HG02852 (cell line): ENCODE results near the gene AK1.
"Not testable (repeated sequence)": the region's sequence is repeated elsewhere in the genome, so short reads cannot be mapped to it uniquely, and the experiment has no call there.

Experiments
- ATAC-seq: cut with Tn5 transposase; IDR thresholded peaks from one replicate; pipeline ENCODE4 v1.9.1; 2021; ENCODE audit warnings: mild to moderate bottlenecking, moderate library complexity; ENCODE audit not compliant: unreplicated experiment

The AK1 gene

DNA sequence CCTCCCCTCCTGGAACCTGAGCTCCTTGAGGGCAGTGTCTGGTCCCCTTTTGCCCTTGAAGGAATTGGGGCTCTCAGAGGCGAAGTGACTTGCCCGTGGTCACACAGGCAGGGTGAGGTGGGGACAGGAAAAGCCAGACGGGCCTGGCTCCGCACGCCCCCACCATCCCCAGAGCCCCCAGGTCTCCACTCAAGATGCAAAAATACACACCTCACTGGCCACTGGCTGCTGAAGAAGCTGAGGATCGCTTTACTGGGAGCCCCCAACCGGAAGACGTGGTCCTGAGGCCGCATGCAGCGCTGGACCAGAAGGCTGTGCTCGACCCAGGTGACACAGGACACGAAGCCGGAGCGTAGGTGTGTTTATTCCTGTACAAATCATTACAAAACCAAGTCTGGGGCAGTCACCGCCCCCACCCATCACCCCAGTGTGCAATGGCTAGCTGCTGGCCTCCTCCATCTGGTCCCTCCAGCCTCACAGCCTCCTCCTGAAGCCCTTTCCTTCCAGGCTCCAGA lies 7.6 kb upstream of the AK1 start:
- ATAC-seq: no peak

DNA sequence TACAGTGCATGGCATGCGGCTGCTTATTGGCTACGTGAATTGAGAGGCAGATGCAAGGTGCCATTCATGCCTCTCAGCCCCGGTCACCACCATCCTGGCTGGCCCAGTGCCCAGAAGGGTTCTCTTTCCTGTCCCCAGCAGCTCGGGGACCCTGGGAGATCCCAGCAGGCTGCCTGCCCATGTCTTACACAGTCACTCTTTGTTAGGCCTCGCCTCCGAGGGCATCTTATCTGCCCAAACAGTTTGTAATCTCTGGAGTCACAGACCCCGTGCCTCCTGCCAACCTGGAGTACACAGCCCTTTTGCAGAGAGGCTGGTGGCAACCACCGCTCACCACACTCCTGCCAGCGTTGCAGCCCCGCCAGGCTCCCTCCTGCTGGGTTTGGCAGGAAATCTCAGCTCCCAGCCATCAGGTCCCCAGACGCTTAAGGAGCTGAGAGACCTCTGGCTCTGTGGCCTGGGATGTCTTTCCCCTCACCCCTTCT lies 7.0 kb upstream of the AK1 start:
- ATAC-seq: no peak

DNA sequence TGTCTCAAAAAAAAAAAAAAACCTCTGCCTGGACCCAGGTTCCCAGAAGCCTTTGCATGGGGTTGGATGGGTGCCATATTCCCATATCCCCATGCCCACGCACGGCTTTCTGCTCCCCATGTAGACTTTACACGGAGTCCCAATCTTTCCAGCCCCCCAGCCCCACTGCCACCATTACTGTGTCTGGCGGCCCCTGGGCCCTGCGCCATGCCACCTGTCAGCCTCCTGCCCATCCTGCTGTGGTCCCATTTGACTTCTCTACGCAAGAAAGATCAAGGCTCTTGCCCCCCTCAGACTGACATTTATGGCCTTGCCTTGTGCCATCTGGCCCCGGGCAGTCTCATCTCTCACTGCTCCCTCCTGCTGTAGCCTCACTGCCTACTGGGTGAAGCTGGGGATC lies 6.5 kb upstream of the AK1 start:
- no peak for ATAC-seq

DNA sequence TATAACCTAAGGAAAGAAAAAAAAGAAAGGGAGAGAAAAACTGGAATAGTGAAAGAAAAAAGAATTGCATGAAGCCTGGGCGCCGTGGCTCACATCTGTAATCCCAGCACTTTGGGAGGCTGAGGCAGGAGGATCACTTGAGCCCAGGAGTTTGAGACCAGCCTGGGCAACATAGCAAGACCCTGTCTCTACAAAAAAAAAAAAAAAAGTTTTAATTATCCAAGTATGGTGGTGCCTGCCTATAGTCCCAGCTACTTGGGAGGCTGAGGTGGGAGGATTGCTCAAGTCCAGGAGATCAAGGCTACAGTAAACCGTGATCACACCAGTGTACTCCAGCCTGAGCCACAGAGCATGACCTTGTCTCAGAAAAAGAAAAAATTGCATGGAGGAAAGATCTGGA lies 4.2 kb upstream of the AK1 start:
- ATAC-seq: not testable (repeated sequence)

DNA sequence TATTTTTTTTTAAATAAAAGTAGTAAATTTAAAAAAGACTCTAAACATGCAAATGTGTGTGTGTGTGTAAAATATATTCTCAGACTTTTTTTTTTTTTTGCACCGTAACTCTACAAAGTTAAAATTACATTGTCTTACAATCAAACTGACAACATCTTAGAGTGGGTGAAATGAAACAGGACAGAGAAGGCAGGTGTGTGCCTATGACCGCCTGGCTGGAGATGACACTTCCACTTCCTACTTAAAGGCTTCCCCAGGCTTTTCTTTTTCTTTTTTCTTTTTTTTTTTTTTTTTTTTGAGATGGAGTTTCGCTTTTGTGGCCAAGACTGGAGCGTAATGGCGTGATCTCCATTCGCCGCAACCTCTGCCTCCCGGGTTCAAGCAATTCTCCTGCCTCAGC lies 2.7 kb upstream of the AK1 start:
- no peak for ATAC-seq

DNA sequence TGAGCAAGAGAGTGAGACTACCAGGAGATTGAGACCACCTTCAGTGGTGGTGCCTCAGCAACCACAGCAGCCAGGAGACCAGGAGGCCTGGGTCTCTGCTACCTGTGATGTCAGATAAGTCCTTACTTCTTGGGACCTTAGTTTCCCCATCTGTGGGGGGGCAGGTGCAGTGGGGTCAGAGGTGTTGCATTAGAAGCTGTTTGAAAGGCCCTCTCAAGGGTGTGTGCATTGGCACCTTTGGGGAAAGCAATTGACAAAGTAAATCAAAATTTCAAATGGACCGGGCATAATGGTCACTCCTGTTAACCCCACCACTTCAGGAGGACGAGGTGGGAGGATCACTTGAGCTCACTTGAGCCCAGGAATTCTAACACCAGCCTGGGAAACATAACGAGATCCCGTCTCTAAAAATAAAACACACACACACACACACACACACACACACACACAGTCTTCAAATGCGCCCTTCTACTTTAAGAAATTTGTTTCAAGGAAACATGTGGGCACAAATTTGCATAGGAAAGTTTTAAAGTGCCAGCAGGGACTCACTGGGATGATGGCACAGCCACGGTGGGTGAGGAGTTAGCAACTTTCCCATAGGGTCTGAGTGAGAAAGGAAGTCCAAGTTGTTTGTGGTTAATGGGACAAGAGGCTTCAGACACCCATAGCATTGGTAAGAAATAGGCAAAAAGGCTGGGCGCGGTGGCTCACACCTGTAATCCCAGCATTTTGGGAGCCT lies 1.3 kb upstream of the AK1 start:
- no peak for ATAC-seq

DNA sequence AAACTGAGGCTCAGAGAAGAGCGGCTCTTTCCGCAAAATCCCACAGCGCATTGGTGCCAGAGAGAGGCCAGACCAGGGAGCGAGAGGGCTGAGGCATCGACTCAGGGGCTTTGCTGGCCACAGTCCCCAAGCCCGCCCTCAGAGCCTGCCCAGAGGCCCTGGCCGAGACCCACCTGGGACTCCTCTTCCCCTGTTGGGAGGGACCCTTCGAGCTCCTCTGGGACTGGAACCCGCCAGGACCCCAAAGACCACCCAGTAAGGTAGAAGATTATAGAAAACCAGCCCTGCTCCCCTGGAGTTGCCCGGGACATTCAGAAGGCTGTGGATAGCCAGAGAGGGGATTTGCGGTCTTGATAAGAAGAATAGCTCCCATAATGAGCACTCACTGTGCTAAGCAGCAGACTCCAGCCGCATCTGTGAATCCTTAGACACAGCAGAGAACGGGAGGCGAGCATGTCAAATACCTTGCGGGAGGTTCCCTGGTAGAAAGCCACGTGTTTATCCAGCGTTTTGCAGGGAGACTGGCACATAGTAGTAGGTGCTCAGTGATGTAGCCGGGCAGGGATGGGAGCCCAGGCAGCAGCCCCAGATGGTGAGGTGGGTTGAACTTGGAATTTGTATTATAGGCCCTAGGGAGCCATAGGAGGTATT lies 651 bp upstream of the AK1 start:
- ATAC-seq: no peak

DNA sequence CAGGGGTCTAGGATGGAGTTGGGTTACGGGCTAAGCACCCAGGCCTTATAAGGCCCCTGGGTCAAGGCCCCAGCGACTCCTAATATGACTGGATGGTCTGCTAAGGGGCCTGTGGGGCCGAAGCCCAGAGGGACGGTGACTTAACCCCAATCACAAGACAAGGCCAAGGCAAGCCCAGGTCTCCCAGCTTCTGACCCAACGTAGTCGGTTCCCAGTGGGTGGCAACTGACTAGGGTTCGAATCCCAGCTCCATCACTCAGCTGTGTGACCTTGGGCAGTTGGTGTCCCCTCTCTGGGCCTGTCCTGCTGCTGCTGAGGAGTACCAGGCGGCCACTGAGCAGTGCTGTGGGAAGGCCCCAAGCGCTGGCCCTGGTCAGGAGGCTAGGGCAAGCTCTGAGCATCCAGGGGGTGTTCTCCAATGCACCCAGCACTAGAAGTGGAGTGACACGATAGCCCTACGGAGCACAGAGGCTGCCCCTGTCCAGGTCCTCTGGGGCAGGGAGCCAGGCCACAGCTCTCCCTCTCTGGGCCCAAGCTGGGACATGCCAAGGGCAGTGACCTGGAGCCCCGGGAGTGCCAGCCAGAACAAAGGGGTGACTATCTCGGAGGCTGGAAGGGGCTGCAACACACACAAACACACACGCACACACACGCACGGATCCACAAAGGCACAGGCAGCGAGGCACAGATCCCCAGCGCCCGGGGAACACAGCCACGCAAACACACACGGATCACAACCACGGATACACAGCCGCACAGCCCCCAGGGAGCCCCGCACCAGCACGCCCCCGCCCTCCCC lies 512 bp downstream of the AK1 start:
- ATAC-seq: no peak

DNA sequence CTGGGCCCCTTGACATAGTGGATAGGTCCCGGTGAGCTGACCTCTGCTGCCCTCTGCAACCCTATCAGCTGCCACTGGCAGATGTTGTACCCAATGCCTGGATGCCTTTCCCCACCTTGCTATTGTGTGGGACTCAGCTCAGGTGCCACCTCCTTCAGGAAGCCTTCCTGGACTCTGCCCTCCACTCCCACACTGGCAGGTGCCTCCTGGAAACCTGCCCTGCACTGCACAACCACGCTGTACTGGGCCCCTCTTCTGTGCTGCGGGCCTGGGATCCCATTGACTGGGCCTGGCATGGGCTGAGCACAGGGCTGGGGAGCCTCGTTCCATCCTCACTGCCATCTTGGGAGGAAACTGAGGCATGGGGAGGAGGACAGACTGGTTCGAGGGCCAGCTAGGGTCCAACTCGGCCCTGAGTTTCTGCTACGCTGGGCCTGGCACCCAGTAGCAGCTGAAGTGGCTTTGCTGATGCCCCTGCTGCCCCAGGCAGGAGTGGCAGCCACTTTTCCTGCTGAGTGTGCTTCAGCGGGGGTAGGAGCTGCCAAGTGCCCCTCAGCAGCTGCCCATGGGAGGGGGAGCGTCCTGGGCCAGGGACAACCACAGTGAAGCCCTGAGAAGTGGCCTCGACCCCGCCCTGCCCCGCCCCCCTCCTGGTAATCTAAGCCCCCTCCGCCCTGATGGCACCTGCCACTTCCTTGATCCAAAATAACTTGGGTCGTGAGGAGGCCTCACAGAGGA lies 1.3 kb downstream of the AK1 start:
- no peak for ATAC-seq

DNA sequence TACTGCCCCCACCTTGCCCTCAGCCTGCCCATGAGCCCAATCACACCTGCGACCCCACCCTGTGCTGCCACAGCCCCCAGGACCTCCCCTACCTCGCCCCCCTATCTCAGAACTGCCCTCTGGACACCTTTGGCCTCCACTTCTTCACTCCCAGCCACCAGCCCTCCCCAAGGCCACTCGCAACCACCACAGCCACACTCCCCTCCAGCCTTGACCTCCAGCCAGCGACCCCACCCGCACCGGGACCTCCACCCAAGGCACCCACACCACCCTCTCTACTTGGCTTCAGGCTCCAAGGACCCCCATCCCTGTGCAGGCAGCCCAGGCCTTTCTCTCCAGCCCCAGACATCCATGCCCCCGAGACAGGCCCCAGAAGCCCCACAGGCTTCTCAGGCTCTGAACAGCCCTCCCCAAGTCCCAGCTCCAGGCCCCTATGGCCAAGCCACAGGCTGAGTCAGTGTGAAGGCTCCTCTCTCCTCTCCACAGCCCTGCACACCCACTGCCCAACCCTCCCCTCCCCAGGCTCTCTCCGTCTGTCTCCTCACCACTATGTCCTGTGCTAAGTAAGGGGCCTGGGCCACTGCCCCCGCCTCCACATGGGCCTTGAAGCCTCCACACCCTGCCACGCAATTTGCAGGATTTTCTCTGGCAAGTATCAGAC lies 2.0 kb downstream of the AK1 start:
- ATAC-seq: no peak

DNA sequence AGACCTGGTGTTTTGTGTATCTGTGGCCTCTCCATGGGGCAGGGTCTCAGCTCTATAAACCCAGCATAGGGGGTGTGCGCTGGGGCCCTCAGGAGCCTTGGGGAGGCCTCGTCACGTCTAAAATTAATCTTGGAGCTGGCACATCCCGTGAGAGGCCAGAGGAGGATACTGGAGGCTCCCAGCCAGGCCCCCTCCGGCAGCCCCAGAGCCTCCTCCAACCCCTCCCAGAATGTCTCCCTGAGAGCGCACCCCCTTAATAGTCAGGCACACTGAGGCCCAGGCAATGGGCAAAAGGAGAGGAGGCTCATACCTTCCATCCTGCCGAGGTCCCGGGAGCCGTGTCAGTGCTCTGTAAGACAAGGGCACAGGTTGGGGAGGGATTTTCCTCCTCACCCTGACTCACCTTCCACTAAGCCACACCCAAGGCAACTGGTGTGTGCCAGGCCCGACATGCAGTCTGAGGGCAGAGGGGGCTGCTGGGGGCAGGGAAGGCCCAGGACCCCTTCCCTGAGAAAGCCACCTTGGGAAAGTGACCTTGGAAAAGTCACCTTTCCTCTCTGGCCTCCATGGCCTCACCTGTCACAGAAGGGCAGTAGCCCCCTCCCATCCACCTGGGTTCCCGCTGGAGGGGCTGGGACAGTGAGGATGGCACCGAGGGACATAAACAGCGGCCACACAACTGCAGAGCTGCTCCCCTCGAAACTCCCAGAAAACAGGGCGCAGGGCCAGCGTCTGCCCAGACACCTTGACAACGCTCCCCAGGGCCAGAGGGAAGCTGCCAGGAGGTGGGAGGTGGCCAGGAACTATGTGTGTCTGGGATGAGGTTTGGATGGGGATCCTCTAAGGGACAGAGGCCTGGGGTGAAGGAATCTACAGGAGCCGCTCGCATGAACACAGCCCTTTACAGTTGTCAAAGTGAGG lies 2.9 kb downstream of the AK1 start:
- ATAC-seq: no peak

DNA sequence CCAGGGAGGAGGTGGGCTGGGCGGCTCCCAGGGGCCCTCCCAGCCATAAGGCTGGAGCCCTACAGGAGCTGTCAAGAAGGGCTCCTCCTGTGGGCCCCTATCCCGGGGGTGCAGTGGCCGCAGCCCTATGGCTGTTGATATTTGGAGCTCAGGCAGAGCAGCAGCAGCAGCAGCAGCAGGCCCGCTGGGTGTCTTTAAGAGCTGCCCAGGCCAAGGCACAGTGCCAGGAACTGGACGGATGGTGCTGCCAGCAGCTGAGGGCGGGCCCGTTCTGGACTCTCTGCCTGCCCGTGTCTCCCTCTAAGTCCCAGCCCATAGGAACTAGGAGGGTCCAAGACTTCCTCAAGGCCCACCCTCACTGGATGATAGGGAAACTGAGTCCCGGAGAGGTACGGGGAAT lies 3.6 kb downstream of the AK1 start:
- ATAC-seq: no peak

DNA sequence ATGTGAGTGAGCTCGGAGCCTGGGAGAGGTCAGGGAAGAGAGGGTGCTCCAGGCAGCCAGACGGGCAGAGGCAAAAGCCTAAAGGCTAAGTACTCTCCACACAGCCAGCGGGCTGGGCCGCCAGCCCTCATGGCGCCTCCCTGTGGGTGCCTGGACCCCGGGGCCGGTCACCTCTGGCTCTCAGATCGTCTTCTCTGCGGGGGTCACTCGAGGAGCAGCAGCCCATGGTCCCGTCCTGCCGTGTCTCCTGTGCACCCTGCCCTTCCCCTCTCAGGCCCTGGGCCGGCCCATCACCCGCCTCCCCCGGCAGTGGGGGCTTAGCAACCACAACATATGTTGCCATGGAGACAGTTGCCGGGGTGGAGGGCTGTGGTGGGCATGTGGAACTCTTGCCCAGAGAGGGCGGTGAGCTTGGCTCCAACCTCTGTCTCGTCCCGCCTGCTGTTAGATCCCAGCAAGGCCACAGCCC lies 4.2 kb downstream of the AK1 start:
- ATAC-seq: no peak

DNA sequence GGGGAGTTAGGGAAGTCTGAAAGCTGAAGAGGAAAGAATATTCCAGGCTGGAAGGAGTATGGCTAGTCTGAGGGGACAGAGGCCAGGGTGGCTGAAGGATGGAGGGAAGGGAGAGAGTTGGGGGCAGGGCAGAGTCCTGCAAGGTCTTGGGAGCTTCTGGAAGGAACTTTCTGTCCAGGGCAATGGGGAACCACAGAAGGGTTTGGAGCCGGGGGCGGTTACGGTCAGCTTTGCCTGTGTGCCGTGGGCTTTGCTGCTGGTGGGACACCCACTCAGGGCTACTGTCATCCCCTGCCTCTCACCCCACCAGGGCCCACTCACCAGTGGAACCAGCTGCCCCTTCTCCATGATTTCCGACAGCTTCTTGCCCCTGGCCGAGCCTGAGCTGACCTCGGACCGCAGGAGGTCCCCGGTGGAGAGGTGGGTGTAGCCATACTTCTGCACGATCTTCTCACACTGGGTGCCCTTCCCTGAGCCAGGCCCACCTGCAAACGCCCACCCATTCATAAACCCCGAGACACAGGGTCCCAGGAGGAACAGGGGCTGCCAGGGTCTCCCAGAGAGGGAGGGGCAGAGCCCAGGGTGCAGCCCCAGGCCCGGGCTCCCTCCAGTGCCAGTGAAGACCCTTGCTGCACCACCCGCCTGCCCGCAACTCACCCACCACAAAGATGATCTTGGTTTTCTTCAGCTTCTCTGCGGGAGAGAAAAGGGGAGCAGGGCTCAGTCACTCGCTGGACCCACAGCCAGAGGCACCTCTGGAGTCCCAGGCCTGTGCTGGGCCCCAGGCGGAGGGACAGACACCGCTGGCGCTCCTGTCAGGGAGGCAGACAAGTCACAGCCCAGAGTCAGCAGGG lies 4.9 kb downstream of the AK1 start:
- ATAC-seq: no peak

DNA sequence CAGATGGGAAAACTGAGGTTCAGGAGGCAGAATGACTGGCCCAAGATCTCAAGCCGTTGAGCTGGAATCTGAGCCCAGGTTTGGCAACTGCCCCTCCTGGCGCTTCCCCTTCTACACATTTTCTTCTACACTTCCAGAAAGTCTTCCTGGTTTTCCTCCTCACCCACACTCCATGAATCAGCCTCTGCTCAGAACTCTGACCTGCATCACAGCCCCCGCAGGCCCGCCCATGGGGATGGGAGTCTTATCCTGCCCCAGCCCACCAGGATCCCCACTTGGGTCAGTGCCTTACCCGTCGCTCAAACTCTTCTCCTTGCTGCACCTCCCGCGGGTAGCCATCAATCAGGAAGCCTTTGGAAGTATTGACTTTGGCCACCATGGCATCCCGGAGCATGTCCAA lies 5.9 kb downstream of the AK1 start:
- no peak for ATAC-seq

DNA sequence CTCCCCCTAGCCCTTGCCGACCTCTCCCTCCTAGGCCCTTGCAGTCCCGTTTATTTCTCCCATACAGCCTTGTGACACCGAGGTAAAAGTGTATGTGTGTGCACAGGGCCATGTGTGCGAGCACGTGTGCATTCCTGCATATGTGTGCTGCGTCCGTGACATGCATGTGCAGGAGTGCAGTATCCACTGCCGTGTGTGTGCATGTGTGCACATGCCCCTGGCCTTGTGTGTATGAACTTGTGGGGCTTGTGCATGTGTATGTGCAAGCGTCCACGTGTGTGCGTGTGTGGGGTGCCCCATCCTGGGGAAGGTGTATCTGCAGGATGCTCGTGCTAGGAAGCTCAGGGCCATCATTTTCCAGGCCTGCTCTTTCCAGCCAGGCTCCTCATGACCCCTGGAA lies 6.6 kb downstream of the AK1 start:
- ATAC-seq: no peak

DNA sequence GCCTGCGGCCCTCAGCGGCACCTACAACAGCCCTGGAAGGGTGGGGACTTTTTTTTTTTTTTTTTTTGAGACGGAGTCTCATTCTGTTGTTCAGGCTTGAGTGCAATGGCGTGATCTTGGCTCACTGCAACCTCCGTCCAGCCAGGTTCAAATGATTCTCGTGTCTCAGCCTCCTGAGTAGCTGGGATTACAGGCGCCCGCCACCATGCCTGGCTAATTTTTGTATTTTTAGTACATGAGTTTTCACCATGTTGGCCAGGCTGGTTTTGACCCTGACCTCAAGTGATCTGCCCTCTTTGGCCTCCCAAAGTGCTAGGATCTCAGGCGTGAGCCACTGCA lies 7.4 kb downstream of the AK1 start:
- not testable (repeated sequence) for ATAC-seq
